Stimulated activated CD8-positive, alpha-beta memory T cell treated with anti-CD3 and anti-CD28 coated beads, Interleukin-12 subunit alpha, Interleukin-12 subunit beta, amount 100 ng/mL, for 24 hours (primary cell): ENCODE measurements around the gene CGRRF1.

Source experiments
- DNase-seq: peaks from one replicate; pipeline ENCODE4 v3.0.0-alpha.2; 2020; ENCODE audit errors: extremely low read depth

Gene CGRRF1, protein sequence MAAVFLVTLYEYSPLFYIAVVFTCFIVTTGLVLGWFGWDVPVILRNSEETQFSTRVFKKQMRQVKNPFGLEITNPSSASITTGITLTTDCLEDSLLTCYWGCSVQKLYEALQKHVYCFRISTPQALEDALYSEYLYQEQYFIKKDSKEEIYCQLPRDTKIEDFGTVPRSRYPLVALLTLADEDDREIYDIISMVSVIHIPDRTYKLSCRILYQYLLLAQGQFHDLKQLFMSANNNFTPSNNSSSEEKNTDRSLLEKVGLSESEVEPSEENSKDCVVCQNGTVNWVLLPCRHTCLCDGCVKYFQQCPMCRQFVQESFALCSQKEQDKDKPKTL

DNA sequence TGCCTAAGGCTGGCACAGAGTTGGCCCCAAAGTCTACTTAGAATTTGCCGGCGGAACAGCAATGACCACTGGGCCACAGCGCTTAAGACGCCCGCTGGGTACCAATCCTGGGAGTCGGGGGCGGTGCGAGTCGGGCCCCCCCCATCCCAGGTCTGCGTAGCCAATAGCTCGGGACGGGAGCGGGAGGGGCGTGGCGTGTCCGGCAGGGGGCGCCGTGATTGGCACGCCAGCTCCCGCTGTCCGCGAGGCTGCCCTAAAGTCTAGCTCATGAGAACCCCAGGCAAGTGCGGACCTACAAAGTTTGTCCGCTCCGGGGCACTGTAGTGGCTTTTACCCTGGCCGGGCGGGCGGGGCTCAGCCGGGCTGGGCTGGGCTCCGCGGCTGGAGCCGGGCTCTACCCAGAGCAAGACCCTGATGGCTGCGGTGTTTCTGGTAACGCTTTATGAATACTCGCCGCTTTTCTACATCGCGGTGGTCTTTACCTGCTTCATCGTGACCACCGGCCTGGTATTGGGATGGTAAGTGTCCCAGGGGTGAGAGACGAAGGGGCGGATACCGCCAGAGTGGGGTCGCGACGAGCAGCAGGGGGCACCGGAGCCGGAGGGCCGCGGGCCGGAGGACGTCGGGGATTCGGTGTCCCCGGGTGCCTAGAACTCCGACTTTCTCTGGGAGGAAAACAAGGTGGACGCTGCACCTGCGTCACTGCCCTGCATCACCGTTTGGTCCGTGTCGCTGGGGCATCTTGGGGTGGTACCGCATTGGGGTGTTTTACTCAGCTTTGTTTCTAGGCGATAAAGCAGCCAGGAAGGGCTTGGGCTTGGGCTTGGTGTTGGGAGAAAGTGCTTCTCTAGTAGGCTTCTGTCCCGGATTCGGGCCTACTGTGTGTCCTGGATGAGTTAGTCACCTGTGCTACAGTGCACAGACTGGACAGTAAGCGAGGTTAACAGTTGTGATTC, at the start of gene CGRRF1:
Gene CGRRF1 (plus strand): TSS at position 361 of the 956 bp plus-strand sequence. CDS start 54 bp downstream, at position 415.
- peak; percentile 93 for DNase-seq

DNA sequence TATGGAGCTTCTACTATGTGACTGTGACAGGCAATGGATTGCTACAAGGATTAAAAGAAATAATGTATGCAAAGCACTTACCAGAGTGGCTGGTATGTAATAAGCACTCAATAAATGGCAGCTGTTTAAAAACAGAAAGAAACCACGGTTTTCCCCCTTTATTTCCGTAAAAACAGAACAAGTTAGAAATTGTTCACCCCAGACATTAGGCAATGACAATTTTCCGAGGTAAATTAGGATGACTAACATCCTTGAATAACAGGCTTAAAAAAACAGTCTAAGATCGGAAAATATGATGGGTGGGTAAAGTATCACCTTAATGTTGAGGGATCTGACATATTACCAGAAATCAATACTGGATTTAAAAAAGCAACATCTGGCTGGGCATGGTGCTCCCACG, 47.7 kb upstream of the CGRRF1 start:
- no peak for DNase-seq

DNA sequence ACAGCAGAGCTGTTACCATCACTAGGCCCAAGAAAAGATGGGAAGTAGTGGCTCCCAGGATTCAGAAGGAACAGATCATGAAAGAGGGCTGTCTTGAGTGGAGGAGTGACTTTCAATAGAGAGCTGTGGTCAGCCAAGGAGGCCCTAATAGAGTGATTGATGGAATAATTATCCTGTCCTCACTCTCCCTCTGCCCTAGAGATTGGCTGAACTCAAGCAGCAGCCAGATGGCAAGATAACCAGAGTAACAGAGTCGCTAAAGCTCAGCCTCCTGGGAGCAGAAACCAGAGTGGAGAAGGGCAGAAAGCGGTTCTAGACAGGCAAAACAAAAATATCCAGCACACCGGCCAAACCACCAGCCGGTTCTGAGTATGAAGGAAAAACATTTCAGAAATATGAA, 44.1 kb upstream of the CGRRF1 start:
- no peak for DNase-seq

DNA sequence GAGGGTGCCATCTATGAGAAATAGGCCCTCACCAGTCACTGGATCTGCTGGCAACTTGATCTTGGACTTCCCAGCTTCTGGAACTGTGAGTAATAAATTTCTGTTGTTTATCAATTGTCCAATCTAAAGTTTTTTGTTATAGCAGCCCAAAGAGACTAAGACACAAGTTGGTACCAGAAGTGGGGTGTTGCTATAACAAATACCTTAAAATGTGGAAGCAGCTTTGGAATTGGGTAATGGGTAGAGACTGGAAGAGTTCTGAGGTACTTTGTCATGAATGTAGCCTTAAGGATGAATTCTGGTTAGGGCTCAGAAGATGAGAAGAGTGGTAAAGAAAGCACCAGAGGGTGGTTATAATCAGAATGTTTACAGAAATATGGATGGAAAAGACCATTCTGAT, 42.4 kb upstream of the CGRRF1 start:
- DNase-seq = no peak

DNA sequence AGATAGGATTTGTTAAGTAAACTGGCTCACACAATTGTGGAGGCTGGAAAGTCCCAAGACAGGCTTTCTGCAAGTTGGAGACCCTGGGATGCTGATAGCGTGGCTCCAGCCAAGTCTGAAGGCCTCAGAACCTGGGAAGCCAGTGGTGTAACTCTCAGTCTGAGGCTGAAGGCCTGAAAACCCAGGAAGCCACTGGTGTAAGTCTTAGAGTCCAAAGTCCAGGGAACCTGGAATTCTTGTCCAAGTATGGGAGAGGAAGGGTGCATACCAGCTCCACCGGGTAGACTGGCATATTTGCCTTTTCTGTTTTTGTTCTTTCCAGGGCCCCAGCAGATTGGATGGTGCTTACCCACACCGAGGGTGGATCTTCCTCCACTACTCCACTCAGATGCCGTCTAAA, 39.0 kb upstream of the CGRRF1 start:
- no peak for DNase-seq

DNA sequence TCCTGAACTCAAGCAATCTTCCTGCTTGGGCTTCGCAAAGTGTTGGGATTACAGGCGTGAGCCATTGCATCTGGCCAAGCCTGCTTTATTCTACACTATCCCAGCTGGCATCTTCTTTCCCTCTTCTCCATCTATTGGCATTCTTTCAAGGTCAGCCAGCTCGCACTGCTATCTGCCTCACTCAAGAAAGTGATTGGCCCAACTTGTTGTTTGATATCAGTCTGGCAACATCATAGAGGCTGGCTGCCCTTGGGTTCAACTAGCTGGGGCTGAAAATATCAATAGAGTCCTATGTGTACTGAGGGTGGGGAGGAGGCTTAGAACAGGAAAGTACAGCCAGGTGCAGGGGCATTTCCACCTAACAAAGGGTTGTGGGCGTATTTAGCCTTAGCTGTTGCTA, 38.1 kb upstream of the CGRRF1 start:
- no peak for DNase-seq

DNA sequence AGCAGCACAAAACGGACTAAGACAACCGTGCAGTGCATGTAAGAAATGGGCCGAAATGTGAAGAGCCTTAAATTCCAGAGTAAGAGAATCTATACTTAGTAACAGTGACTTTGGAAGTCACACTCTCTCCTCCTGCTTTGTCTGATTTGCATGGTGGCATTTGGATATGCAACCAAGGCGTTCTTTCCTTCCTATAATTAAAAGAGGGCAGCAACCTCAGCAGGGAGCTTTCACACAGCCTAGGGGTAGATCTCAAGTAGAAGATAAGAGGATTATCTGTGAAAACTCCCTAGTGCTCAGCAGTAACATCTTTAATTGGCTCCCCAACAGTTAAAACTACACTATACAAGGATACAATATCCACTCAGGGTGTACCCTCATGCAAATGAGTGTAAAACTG, 37.4 kb upstream of the CGRRF1 start:
- no peak for DNase-seq

DNA sequence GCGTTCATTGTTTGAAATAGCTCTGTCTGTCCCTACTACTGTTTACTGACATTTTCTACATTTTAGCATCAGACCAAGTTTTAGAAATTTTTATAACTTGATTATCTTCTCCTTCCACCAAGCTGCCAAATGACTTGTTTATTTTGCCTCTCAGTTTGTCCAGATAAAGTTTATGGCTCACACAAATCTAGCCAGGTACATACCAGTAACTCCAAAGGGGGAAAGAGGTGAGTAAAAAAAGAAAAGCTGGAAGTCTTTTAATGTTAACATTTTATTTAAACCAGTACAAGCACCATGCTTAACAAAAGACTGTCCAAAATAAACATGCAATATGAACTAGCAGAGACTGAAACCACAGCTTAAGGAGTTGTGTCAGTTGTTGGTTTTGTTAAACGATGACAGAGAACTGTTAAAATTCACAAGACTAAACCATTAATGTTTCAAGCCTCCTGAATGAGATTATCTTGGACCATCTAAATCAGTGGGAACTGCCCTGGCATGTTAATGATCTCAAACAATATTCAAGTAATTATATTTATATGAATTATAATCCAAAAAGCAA, 35.4 kb upstream of the CGRRF1 start:
- no peak for DNase-seq

DNA sequence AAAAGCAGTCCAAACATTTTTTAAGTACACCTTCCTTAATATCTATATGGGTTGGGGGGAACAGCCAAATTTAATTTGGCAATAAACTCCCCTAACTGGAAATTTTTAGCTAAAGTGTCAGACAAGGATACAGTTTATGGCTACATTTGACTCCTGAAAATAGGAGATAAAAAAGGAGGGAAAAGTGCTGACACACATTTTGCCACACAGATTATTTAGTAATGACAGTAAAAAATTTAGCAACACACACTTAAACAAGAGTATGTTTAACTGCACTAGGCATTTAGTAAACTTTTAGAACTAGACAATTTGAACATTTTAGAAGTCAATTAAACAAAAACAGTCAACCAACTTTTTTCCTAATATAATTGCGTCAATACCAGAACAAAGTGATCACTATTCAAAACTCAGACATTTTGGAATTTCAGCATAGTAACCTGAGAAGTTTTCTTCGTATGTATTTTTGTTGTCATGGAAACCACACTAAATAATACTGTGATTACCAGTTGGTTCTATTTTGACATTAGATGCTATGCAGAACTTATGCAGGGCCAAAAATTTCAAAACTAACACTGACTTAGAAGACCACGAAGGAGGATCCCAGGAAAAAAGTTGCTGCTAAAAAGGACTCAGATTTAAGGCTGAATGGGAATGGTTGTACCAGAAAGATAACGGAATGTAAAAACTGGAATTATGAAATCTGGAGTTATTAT, 34.4 kb upstream of the CGRRF1 start:
- DNase-seq = no peak

DNA sequence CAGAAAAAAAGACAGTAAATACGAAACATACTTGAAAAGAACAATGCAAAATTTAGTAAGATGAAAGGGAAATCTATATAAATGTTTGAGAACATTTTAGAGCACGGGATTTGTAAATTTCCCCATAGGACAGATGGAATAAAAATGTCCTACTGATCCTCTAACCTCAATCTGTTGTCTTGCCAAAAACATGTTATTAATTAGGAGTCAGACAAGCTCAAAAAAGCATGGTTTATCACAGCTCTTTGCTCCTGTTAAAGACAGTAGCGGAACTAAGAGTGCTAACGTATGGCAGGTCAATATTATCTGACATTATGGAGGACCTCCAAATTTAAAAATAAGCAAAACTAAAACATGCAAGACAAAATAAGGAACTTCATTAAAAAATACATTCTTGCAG, 33.8 kb upstream of the CGRRF1 start:
- DNase-seq = no peak

DNA sequence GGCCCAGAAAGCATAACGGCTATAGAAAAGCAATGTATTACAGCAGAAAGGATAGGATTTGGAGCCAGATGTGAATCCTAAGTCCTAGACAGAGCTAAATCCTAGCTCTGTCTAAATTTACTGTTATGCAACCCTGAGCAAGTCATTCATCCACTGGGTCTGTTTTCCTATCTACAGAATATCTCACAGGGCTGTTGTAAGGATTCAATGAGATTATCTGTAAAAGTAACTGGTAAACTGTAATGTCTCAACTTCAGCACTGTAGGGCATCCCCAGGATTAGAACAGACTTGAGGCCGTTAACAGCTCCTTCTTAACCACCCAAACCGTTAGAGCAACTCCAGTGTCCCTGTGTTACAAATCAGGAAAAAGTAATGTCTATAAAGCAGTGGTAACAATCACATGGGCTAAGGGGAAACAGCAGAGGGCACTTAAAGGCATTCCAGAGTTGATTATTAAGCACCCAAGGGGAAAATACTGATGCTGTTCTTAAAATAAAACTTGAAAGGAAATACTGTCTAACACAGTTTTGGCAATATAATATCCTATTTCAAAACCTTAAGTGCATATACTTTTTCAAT, 31.0 kb upstream of the CGRRF1 start:
- DNase-seq = no peak

DNA sequence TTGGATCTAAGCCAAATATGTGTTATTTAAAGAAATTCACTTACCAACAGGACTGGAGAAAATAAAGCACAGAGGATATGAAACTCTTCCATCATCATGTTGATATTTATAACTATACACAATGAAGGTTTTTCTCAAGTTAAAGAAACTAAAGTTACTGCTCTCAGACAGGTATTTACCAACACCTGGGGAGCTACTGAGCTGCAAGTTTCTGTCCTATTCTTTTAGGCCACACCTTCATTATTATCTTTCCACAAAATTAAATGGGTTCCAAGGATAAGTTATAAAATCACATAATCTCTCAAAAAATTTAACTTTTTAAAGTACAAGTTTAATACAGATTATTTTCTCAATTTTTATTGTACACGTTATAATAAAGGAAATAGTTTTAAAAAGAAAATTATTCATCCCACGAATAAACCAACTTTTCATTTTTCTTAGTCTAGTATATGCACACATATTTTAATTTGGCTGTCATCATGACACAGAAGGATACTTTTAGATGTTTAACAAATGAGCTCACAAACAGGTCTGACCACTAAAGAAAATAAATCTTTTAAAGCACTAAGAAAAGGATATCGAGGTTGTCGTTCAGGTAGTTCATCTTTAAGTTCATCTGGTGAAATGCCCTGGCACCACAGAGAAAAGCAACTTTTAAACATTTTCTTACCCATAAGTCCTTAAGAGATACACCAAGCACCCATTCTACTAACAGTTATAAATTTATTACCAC, 28.7 kb upstream of the CGRRF1 start:
- DNase-seq = no peak

DNA sequence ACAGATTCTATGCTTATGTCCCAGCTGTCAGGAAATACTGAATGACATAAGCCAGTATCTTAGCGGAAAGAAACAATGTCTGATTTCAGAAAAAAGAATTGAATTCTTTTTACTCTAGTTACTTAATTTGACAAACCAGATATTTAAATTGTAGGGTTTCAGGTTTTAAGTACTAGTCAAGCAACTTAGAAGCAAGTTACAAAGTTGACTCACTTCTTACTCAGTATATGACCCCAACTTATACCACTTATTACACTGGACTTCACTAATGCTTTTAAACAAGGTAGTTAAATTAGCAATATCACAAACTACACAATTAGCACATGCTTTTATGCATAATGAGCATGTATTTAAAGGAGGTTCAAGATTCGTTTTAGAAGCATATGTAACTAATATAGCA, 28.0 kb upstream of the CGRRF1 start:
- DNase-seq = no peak

DNA sequence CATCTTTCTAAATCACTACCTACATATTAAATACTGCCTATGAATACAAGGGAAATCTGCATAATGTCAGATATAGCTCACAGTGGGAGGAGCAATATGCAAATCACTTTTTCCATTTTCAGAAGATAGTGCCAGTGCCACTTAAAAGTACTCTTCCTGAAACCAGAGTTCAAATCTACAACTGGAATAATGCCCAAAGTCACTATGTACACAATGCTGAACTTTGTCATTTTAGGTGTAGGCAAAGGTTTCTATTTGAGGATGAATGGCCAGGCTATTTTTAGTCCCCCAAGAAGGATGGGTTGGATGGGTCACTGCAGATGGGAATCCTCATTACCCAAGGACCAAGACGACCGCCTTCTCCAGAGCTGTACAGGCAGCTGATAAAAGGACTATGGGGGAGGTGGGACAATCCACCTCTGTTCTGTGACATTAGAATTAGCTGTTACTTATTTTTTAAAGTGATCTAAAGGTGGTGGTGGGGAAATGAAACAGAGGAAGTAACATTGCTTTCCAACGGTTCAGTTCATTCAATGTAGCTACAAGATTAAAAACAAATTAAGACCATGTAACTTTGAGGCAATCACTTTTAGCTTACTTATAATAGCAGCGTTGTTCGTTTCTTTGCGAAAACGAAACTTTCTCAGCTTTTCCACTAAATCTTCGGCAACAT, 26.5 kb upstream of the CGRRF1 start:
- DNase-seq = no peak

DNA sequence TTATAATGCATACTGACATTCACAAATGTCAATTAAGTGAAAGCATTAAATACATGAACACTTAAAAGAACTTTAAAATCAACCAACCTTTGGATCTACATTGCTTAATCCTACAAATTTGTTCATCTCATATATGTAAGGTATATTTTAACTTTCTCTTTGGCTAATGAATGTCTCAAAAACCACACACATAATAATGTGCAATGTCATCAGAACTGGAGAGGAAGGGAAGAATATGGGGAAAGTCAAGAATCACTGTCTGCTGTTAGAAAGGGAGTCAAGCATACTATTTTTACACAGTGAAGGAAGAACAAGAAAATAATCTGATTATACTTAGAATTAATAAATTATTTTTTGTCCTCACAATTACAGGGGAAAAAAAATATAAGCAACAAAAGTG, 25.9 kb upstream of the CGRRF1 start:
- DNase-seq = no peak

DNA sequence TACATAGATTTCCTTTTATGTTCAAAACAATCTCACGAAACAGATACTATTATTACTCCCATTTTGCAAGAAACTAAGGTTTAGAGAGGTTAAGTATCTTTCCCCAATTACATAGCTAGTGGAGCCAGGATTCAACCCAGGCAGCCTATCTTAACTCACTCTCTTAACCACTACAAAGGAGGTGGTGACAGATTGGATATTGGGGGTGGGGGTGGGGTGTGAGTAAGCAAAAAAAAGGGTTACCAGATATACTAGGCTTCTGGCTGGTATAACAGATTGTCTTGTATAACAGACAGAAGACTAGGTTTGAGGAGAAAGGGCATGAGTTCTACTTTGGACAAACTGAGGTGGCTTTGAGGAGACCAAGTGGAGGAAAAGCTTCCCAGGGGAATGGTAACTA, 23.0 kb upstream of the CGRRF1 start:
- no peak for DNase-seq

DNA sequence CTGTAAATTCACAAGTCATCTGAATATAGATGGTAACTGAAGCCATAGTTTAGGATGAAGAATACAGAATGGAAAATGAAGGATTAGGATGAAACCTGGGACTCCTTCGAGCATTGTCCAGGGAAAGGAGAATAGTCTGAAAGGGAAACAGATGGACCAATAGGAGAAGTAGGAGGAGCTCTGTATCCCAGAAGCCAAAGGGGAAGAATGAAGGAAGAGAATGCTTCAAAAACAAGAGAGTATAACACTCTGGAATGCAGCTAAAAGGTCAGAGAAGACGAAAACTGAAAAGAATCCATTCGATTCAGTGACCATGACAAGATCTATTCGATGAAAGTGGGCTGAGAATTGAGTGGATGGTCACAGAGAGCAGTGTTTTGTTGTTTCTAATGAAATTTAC, 21.9 kb upstream of the CGRRF1 start:
- DNase-seq = no peak

DNA sequence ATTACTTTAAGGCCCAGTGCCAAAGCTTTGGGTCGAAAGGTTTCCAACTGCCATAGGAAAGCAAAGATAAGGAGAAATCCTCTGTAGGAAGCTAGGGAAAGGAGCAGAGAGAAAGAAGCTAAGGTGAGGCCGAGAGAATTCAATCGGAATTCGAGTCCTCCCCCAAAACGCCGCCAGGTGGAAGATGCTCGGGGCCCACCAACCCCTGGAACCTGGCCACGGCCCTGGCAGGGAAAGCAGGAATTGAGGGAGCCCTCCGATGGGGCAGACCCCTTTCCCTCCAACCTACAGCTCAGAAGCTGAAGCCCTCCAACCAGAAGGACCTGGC, 21.4 kb upstream of the CGRRF1 start:
- no peak for DNase-seq

DNA sequence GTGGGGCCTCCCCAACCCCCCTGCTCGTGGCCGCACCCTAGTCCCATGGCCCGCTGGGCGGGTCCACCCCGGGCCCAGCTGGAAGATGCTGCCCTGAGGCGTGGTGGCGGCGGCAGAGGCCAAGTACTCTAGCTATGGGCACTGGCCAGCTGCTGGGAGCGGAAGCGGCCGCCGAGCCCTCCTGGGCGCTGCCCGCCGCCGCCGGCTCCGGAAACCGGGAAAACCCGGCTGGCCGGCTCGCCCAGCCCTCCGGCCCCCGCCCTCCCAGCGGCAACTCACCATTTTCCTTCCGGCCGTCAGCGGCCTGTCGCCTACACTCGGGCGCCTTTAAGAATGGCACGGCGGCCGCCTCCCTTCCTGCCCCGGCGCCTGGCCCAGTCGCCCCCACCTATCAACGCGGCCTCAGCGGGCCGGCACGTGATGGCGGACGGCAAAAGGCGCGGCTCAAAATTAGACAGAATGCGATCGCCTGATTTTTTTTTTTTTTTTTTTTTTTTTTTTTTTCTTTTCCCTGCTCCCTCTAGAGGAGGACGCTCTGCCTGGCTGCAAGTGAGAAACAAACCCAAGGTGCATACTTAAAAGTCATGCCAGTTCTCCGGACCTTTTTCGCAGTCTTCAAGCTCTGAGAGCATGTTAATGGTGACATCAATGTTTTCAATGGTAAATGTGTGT, 20.9 kb upstream of the CGRRF1 start, which contains the start of gene GMFB:
Gene GMFB (minus strand): TSS at position 335 of the 672 bp plus-strand sequence. CDS start 53 bp downstream, at position 282.
- peak; percentile 61 for DNase-seq

DNA sequence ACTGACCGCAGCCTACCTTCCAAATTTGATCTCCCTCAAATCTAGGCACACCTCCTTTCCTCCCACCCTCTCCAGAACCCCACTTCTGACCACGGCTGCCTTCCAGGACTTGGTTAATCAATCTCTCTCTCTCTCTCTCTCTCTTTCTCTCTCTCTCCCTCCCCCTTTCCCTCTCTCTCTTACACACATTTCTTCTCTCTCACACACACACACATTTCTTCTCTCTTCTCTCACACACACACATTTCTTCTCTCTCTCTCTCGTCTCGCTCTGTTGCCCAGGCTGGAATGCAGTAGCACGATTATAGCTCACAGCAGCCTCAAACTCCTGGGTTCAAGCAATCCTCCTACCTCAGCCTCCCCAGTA, 20.4 kb upstream of the CGRRF1 start:
- no peak for DNase-seq
